HG03439 (cell line): Measurements from ENCODE around the gene MRPL43.

Source experiments
- ATAC-seq: cut with Tn5 transposase; IDR thresholded peaks from one replicate; pipeline ENCODE4 v1.9.1; 2021; ENCODE audit warnings: mild to moderate bottlenecking, moderate library complexity; ENCODE audit not compliant: unreplicated experiment

MRPL43 gene

DNA sequence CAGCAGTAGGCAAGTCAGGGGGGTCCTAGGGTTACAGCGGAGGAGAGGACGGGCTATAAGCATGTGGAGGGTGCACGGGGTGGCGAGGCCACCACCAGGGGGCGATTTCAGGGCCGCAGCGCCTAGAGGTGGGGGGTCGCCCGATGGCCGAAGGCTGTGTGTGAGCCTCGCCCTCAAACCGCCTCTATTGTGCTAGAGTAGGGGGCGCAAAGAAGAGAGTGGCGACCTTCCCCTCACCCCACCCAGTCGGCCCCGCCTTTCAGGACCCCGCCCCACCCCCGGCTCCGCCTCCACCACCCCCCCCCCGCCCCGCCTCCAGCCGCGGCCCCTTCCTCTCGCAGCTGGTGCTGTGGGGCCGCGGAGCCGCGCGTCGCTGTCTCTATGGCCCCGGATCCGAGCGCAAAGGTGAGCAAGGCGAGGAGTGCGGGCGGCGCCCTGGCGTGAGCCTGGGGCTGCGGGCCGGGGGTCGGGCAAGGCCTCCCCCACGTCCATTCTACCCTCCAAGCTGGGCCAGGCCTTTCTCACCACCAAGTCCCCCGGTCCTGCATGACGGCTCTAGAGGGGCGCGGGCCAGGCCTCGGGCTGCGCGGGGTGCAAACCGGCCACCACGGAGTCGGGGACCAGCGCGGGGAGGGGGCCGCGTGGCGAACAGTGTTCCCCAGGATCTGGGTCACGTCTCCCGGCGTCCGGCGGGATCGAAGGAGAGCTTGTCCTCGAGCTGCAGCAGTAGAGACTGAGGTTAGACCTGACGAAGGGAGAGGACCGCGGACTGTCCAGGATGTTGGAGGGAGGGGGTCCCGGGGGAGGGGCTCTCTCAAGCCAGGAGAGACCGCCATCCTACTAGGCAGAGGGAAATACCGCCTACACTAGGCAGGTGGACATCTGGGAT is 17.9 kb downstream of the MRPL43 start, which contains the start of gene SEMA4G:
Gene SEMA4G, plus strand, starts transcription at position 318 of the 889 bp plus-strand sequence. CDS start 3,409 bp downstream, outside the sequence.
- no peak for ATAC-seq

- no peak for ATAC-seq
Measured at GRCh38 chr10:100968863-100969186, 18.5 kb downstream of the MRPL43 start.

DNA sequence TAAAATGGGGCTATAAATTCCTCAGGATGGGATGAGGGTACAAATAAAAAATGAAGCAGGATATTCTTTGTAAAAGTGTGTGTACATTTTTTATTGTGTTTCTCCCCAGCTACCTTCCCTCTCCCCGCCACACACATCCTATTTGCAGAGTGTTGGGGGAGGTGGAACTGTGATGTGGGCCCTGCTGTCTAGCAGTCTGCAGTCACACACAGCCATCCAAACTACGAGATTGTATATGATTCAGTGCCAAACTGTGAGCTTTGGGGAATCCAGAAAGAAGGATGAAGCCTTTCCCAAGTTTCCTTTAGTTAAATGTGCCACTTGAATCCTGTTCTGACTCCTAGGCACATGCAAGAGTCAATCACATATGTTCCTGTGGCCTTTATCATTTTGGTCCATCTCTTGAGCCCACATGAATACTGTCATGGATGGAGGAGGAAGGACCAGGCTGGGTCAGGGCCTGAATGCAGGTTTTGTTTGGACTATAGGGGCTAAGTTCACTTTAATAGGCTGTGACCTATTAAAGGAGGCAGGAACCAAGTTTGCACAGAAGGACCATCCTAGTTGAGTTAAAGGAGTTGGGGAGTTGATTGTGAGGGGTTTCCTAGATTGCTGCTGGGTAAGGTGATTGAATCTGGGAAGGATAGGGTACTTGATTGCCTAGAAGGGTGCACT is 19.1 kb downstream of the MRPL43 start:
- ATAC-seq, result no peak

DNA sequence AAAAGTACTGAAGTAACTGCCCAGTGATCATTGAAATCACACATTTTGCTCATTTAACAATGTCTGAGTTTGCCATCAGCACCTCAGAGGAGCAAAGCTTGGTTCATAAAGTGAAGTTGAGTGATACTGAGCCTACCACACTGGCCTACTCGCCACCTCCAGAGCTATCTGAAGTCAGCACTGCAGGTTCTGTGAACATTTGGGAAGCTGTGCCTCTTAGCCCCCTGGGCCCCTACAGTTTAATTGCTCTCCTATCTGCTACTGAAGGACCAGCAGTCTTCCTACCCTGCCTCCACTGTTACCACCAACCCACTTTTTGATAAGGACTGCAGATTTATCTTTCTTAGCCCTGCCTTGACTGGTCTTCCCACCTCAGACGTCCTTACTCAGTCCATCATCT is 20.0 kb downstream of the MRPL43 start:
- ATAC-seq, result no peak

- no peak for ATAC-seq
Measured at GRCh38 chr10:100966887-100967286, 20.4 kb downstream of the MRPL43 start.

DNA sequence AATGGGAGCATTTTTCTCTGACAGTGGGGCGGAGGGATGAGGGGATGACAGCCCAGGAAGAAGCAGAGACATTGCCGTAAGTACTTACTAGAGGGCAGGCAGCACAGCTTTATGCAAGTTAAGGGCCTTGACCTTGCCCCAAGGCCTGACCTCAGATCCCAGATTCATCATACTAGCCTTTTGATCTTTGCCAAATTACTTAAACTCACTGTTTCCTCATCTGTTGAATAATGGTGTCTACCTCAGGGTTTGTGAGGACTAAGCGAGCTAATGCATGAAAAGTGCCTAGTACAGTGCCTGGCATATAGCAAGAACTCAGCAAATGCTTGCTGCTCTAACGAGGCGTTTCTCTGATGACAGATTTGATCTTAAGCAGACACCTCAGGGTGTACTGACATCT is 21.5 kb downstream of the MRPL43 start:
- ATAC-seq, result no peak

- ATAC-seq, result no peak
Measured at GRCh38 chr10:100963826-100964225, 23.5 kb downstream of the MRPL43 start.

GRCh38 chr10:100962351-100963080 is 24.8 kb downstream of the MRPL43 start:
- no peak for ATAC-seq

GRCh38 chr10:100960251-100960650 is 27.0 kb downstream of the MRPL43 start:
- ATAC-seq, result no peak

GRCh38 chr10:100948916-100949315 is 38.4 kb downstream of the MRPL43 start:
- ATAC-seq, result no peak

DNA sequence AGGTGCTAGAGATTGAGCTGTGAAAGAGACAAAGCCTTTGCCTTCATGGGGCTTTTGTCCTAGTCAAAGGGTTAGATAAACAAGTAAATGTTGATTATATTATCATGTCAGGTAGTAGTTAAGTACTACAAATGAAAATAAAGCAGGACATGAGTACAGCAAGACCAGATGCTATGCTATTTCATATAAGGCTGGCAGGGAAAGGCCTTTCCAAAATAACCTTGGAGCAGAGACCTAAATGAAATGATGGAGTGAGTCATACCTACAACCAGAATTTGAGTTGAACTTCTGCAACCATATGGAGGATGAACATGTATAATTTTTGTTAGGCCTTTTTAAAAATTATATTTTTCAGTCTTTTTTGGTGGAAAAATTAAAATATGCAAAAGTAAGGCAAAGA is 41.5 kb downstream of the MRPL43 start:
- ATAC-seq, result no peak

- no peak for ATAC-seq
Measured at GRCh38 chr10:100943508-100943907, 43.8 kb downstream of the MRPL43 start.

DNA sequence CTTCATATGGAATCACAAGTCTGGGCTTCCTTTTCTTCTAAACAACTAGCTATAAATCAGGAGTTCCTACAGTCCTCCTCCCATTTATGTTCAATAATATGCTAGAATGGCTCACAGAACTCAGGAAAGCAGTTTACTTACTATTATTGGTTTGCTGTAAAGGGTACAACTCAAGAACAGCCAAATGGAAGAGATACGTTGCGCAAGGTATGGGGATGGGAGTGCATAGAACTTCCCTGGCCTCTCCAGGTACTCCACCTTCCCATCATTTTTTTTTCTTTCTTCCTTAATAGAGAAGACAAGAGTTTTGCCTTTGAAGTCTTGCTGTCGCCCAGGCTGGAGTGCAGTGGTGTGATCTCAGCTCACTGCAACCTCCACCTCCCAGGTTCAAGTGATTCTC is 45.1 kb downstream of the MRPL43 start:
- ATAC-seq, result no peak

DNA sequence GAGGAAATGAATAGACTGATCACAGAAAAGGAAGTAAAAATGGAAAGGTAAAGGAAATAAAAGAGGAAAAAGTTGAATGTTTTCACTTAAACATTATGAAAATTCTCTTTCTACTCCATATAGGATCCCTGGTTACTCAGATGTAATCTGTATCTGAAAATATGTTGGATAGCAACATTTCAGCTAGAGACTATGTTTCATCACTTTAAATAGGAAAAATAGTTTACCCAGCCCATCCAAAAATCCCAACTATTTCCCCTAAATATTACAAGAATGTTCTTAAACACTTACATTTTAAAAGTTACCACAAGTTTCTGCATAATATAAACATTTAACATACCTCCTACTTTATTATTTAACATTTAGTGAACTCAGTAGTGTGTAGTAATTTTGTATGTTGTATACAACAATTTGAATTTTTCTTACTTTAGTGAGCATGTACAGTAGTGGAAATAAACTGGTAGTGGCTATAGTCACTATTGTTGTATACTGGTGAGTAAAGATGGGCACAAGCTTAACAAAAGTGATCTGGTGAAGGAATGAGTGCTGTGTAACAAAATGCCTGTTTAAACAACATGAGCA is 47.4 kb downstream of the MRPL43 start:
- no peak for ATAC-seq
